HG03457 (cell line): ENCODE results near the gene IQCM.

Experiments
- ATAC-seq: cut with Tn5 transposase; IDR thresholded peaks from one replicate; pipeline ENCODE4 v1.9.1; 2021; ENCODE audit warnings: moderate number of reproducible peaks; ENCODE audit not compliant: unreplicated experiment

The IQCM gene

DNA sequence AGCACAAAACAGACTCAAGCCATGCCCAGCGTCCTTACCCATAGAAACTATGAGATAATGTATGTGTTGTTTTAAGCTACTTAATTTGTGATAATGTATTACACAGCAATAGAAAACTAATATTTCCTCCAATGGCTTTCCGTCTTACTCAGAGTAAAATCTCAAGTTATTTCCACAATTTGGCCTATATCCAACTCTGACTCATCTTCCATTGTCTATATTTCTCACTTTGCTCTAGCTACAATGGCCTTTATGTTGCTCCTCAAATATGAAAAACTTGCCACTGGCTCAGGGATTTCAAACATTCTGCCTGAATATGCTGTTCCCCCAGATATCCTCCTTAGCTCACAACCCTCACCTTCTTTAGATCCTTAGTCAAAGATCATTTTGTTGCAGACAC is 31.6 kb downstream of the IQCM start:
- ATAC-seq, result no peak

- ATAC-seq, result no peak
These were observed 34.5 kb downstream of the IQCM start for GRCh38 chr4:149781150-149781549.

GRCh38 chr4:149768477-149768876 is 47.2 kb downstream of the IQCM start:
- no peak for ATAC-seq

GRCh38 chr4:149766135-149766534 is 49.5 kb downstream of the IQCM start:
- no peak for ATAC-seq

DNA sequence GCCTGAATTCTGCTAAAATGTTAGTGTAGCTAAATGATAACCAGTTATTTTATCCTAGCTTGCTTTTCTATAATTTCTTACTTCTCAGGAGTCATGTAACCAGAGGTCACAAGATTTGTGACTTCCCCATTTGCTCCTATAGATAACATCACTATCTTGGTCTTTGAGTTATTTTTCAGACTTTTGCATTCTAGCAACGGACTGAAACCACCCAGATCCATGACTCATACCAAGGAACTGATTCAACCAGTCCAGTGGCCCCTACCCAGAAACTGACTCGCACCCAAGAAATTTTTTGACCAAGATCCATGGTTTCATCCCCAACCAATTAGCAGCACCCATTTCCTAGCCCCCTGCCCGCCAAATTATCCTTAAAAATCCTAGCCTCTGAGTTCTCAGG is 50.0 kb downstream of the IQCM start:
- ATAC-seq, result no peak

GRCh38 chr4:149755969-149756368 is 59.7 kb downstream of the IQCM start:
- no peak for ATAC-seq

GRCh38 chr4:149754526-149754925 is 61.1 kb downstream of the IQCM start:
- ATAC-seq, result no peak

DNA sequence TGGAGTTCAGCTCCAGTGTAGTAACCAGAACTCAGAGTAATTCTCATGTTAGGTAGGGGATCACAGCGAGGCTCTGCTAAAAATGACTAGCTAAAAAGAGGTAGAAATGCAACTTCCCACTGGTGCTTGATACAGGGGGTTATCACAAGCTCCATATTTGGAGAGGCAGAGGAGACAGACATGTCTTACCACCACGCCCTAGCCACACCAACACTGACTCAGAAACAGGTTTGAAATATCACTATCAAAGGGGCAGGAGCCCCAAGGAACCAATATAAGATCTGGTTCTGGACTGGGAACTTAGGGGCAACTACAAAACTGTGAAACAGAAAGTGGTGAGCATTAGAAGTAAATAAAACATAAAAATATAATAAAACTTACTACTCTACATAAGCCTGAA is 62.9 kb downstream of the IQCM start:
- no peak for ATAC-seq

GRCh38 chr4:149751174-149751573 is 64.5 kb downstream of the IQCM start:
- ATAC-seq, result no peak

DNA sequence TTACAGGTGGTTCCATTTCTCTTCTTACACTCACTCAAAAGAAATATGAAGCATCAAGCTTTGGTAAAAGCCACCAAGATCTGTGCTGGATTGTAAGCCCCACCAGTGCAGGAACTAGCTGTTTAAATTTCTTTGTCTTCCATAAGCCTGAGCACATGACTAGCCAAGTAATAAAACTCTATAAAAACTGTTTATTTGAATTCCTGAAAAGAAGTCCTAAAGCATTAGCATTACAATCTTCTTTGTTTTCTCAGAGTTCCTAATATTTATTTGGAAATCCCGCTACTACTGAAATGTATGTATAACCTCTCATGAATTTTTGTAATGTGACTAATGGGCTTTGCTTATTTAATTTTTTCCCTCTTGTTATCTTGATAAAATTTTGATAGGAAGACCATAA is 65.9 kb downstream of the IQCM start:
- ATAC-seq, result no peak

- no peak for ATAC-seq
These were observed 68.0 kb downstream of the IQCM start for GRCh38 chr4:149747646-149748045.

- no peak for ATAC-seq
These were observed 69.4 kb downstream of the IQCM start for GRCh38 chr4:149746276-149746675.

DNA sequence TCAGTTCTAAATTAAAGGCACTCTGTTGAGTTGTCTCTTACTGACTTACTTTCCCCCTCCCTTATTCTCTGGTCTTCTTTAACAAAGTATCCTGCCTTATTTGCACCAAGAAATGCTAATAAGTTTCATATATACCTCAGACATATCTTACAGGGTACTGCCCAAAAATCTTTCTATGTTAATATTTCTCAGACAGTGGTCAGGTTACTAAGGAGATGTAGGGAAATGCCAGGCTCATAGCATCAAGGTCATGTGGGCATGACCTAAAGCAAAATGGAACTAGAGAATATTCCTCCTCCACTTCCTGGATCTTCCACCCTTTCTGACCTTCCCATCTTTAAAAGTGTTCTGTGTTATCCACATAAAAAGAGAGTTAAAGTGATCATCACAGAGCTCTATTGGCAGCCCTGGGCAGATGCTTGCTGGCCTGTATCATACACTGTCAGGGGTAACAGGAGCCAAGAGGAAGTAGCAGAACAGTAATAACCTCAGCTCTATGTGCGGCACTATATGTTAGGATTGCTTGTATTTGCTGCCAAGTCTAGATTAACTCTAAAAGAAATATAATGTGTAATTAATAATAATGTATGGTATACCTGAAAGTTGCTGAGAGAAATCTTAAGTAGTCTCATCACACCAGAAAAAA is 74.3 kb downstream of the IQCM start:
- no peak for ATAC-seq

DNA sequence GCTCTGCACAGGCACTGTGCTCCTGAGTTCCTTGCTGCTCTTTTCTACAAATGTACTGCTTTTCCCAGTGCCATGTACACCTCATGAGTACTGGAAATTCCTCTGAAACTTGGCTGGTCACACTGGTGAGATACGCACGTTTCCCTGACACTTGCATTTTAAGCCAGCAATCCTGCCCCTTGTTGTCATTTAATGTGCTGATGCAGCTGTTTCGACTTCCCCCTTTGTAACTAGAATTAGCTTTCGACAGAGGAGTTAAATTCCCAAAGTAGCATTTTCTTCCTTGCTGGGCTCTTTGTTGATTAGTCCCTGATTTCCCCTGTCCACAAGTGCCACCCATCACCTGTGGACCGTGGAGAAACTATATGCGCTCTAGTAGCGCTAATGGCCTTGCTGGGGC is 77.5 kb downstream of the IQCM start:
- no peak for ATAC-seq

DNA sequence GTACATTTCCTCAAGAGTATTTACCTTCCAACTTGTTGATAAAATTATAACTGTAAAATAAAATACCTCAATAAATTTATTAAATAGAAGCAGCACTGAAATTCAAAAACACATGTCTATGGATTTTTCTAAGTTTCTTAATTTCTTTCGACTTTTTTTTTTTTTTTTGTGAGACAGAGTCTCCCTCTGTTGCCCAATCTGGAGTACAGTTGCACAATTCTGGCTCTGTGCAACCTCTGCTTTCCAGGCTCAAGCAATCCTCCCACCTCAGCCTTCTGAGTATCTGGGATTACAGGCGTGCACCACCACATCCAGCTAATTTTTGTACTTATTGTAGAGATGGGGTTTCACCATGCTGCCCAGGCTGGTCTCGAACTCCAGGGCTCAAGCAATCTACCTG is 79.8 kb downstream of the IQCM start:
- ATAC-seq, result no peak

GRCh38 chr4:149728444-149728843 is 87.2 kb downstream of the IQCM start:
- ATAC-seq, result no peak

DNA sequence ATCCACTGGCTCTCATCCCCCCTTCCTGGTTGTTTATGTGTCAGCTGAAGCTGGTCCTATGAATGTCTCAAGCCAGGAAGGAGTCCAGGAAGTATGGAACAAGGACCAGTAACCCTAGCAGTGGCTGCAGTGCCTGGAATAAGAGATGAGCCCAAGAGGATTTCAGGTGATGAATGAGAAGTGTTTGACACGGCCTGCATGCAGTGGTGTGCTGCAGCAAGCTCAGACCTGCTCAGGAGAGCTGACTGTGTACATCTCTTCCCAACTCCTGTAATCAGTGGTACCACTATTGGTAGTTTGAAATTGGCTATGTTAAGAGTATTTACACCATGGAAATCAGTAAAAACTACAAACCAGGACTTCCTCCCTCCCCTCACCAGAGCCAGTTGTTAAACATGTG is 88.0 kb downstream of the IQCM start:
- ATAC-seq, result no peak

GRCh38 chr4:149723065-149723464 is 92.6 kb downstream of the IQCM start:
- ATAC-seq, result no peak

DNA sequence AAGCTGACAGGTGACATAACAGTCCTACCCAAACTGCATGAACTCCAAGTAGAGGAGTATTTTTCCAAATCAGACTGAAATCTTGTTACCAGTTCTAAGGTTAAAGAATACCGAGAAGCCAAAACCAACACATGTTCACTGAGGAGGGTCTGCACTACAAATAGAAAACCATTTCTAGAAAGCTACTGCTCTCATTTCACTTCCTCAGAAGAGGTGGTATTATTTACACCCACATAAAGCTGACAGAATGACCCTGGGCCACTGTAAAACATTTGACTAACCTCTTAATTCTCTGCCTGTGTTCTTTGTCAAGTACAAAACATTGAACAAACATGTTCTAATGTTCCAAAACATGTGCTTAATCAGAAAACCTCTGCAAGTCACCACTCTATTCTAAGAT is 95.8 kb downstream of the IQCM start:
- ATAC-seq, result no peak

GRCh38 chr4:149719357-149719756 is 96.3 kb downstream of the IQCM start:
- no peak for ATAC-seq

GRCh38 chr4:149718500-149718899 is 97.1 kb downstream of the IQCM start:
- ATAC-seq, result no peak

- ATAC-seq, result no peak
These were observed 98.9 kb downstream of the IQCM start for GRCh38 chr4:149716728-149717127.

DNA sequence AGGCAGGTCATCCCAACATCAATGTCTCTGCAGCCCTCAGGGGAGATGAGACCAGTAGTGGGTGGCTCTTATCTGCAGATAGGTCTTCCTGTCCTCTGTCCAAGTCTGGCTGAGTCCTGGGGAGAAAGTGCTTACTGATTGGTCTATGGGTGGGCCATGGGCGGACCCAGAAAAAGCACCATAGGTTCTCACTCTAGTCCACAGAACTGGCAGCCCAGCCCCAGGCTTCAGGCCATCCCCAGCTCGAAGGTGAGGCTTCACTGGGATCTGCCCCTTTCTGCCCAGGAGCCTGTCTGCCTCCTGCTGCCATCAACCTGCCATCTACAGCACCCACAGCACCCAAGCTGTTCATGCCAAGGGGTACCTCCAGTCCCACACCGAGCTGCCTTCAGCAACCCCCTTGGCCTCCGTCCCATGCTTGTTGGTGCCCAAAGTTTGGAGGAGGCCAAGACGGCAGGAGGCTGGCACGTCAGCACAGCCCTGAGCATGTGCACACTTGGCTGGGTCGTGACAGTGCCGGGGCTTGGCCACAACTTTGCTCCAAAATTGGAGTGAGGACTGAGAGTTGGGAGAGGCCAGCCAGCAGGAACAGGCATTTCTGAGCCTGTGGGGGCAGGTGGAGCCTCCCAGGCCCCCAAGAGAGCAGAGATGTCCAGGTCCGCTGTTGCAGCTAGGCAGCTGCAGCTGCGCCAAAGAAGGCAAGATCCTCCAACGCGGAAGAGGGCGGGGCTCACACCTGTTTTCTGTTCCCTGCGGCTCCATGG is 99.6 kb downstream of the IQCM start:
- no peak for ATAC-seq
